WERI-Rb-1 (cell line): ENCODE measurements around the gene TCF12.
"Not testable (repeated sequence)": the region's sequence is repeated elsewhere in the genome, so short reads cannot be mapped to it uniquely, and the experiment has no call there.

Source experiments
- DNase-seq: peaks from one replicate; pipeline ENCODE4 v3.0.0-alpha.2; 2020
- H3K27ac ChIP-seq: fragments of 250-450 bp; sonication (Bioruptor Pico); 2 replicates; pipeline ENCODE4 v1.5.1; 2020; ENCODE audit warnings: mild to moderate bottlenecking, moderate library complexity
- H3K27me3 ChIP-seq: fragments of 250-450 bp; sonication (Bioruptor Pico); 2 replicates; pipeline ENCODE4 v1.5.1; 2021; ENCODE audit warnings: mild to moderate bottlenecking, low read depth, moderate library complexity; ENCODE audit not compliant: insufficient read depth, severe bottlenecking
- H3K36me3 ChIP-seq: fragments of 250-450 bp; sonication (Bioruptor Pico); 2 replicates; pipeline ENCODE4 v1.5.1; 2020; ENCODE audit warnings: mild to moderate bottlenecking, moderate library complexity
- H3K4me3 ChIP-seq: 2 replicates; pipeline ENCODE4 v1.5.1; 2011; ENCODE audit warnings: low read depth, mild to moderate bottlenecking, control low read depth, low read length
- H3K9me3 ChIP-seq: fragments of 250-450 bp; sonication (Bioruptor Pico); 2 replicates; pipeline ENCODE4 v1.5.1; 2021; ENCODE audit warnings: mild to moderate bottlenecking, moderate library complexity; ENCODE audit not compliant: severe bottlenecking
- CTCF ChIP-seq: IDR thresholded peaks from 2 replicates; pipeline ENCODE4 v1.5.1; 2011; ENCODE audit warnings: low read depth, mild to moderate bottlenecking, control low read depth, inconsistent platforms, low read length

The TCF12 gene

GRCh38 chr15:57005244-57005643 lies 86.8 kb downstream of the TCF12 start:
- no peak for TF ChIP-seq CTCF
- no peaks in the 10 kb centered on the region for H3K9me3 ChIP-seq
- no peak overlapping the region for H3K27ac ChIP-seq
- peaks cover 4% of the 10 kb centered on the region for H3K36me3 ChIP-seq
- DNase-seq: no peak
- no peaks in the 10 kb centered on the region for H3K27me3 ChIP-seq
- H3K4me3 ChIP-seq: no peak overlapping the region

- not testable (repeated sequence) for H3K4me3 ChIP-seq, H3K27me3 ChIP-seq, H3K27ac ChIP-seq, DNase-seq, H3K36me3 ChIP-seq, H3K9me3 ChIP-seq
Observed at GRCh38 chr15:57007797-57008196, 89.4 kb downstream of the TCF12 start.

- no peak overlapping the region for H3K4me3 ChIP-seq
- no peaks in the 10 kb centered on the region for H3K9me3 ChIP-seq
- no peak for DNase-seq
- H3K36me3 ChIP-seq: peaks cover 7% of the 10 kb centered on the region
- no peaks in the 10 kb centered on the region for H3K27me3 ChIP-seq
- no peak for TF ChIP-seq CTCF
- no peak overlapping the region for H3K27ac ChIP-seq
Observed at GRCh38 chr15:57010724-57011123, 92.3 kb downstream of the TCF12 start.

- no peak for DNase-seq
- no peaks in the 10 kb centered on the region for H3K9me3 ChIP-seq
- H3K27ac ChIP-seq: no peak overlapping the region
- no peaks in the 10 kb centered on the region for H3K27me3 ChIP-seq
- H3K4me3 ChIP-seq: no peak overlapping the region
- peaks cover 3% of the 10 kb centered on the region; the same call in 1 of the 2 replicates for H3K36me3 ChIP-seq
- no peak for TF ChIP-seq CTCF
Observed at GRCh38 chr15:57012556-57012955, 94.1 kb downstream of the TCF12 start.

GRCh38 chr15:57014896-57015295 lies 96.5 kb downstream of the TCF12 start:
- not testable (repeated sequence) for H3K4me3 ChIP-seq, H3K27me3 ChIP-seq, H3K27ac ChIP-seq, H3K9me3 ChIP-seq, DNase-seq, H3K36me3 ChIP-seq

GRCh38 chr15:57015360-57015759 lies 96.9 kb downstream of the TCF12 start:
- H3K4me3 ChIP-seq: no peak overlapping the region
- no peaks in the 10 kb centered on the region for H3K27me3 ChIP-seq
- H3K9me3 ChIP-seq: no peaks in the 10 kb centered on the region
- H3K27ac ChIP-seq: no peak overlapping the region
- H3K36me3 ChIP-seq: peaks cover 3% of the 10 kb centered on the region; the same call in 1 of the 2 replicates
- no peak for DNase-seq
- no peak for TF ChIP-seq CTCF

GRCh38 chr15:57015897-57016296 lies 97.5 kb downstream of the TCF12 start:
- H3K36me3 ChIP-seq: peaks cover 3% of the 10 kb centered on the region; the same call in 1 of the 2 replicates
- no peaks in the 10 kb centered on the region for H3K9me3 ChIP-seq
- H3K27me3 ChIP-seq: no peaks in the 10 kb centered on the region
- DNase-seq: no peak
- H3K27ac ChIP-seq: no peak overlapping the region
- no peak for TF ChIP-seq CTCF
- no peak overlapping the region for H3K4me3 ChIP-seq
